Measurements from ENCODE around the gene CDH23. TPM values are rescaled to one million over a fixed set of nuclear protein-coding genes. Genes with fewer than 3 reads are reported as not detected.

CDH23 gene
- polyA plus RNA-seq, 1 experiment: 0.01 TPM

DNA sequence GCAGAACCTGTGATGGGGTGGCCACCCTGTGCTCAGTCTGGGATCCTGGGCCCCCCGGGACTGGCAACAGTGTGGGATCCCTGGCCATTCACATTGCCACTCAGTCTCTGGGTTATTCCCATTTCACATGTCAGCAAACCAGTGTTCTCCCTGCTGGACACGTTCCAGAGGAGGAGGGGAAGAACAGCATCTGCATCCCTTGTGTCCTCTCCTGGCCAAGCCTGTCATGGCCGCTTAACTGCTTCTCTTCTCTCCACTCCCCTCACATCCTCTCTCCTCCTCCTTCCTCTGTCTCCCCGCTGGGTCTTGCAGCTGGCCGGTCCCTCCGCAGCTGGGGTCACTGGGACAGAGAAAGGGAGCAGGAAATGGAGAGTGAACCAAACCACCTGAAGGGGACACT lies 248.5 kb downstream of the CDH23 start:
- ChIA-PET POLR2A (no interaction called here), CTCF (no interaction called here)
- peaks cover 38% of the 10 kb centered on the region for H3K27me3 ChIP-seq (ENCODE audit: control insufficient read depth, insufficient read depth, low read length)
- H3K27ac ChIP-seq (ENCODE audit: low read depth, low read length): no peak overlapping the region
- H3K4me3 ChIP-seq (ENCODE audit: low read depth, low read length): no peak overlapping the region
- TF ChIP-seq, protein P1, sequence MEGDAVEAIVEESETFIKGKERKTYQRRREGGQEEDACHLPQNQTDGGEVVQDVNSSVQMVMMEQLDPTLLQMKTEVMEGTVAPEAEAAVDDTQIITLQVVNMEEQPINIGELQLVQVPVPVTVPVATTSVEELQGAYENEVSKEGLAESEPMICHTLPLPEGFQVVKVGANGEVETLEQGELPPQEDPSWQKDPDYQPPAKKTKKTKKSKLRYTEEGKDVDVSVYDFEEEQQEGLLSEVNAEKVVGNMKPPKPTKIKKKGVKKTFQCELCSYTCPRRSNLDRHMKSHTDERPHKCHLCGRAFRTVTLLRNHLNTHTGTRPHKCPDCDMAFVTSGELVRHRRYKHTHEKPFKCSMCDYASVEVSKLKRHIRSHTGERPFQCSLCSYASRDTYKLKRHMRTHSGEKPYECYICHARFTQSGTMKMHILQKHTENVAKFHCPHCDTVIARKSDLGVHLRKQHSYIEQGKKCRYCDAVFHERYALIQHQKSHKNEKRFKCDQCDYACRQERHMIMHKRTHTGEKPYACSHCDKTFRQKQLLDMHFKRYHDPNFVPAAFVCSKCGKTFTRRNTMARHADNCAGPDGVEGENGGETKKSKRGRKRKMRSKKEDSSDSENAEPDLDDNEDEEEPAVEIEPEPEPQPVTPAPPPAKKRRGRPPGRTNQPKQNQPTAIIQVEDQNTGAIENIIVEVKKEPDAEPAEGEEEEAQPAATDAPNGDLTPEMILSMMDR (IDR thresholded peaks at IDR 0.05; ENCODE audit: low read depth, low read length): no peak
- H3K9me3 ChIP-seq (ENCODE audit: control insufficient read depth, insufficient read depth, low read length): no peaks in the 10 kb centered on the region
- DNase-seq (ENCODE audit: low read depth, low spot score): no peak

DNA sequence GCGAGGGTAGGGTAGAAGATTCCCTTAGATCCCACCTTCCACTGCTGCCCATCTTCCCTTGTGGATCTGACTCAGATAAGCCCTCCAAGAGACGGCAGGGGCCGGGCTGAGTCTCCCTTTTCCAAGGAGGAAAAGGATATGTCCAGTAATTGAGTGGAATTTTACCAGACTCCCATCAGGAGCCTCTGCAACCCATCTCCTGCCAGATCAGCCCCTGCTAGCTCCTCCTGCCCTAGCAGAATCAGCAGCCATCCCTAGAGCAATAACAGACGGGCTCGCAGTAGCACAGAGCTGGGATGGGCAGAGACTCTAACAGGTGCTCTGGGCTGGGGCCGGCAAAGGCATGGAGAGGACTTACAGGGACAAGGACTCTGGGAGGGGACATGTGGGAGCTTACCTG lies 249.3 kb downstream of the CDH23 start:
- TF ChIP-seq, protein P1 (IDR thresholded peaks at IDR 0.05; ENCODE audit: low read depth, low read length): no peak
- Histone ChIP-seq H3K9me3 (ENCODE audit: control insufficient read depth, insufficient read depth, low read length) (no peaks in the 10 kb centered on the region), H3K27ac (ENCODE audit: low read depth, low read length) (no peak overlapping the region), H3K4me3 (ENCODE audit: low read depth, low read length) (no peak overlapping the region), H3K27me3 (ENCODE audit: control insufficient read depth, insufficient read depth, low read length) (peaks cover 43% of the 10 kb centered on the region)
- ChIA-PET POLR2A (no interaction called here), CTCF (no interaction called here)
- DNase-seq (ENCODE audit: low read depth, low spot score): no peak

GRCh38 chr10:71646592-71647292 lies 250.0 kb downstream of the CDH23 start:
- H3K4me3 ChIP-seq (ENCODE audit: low read depth, low read length): no peak overlapping the region
- no peak for DNase-seq (ENCODE audit: low read depth, low spot score)
- peaks cover 41% of the 10 kb centered on the region for H3K27me3 ChIP-seq (ENCODE audit: control insufficient read depth, insufficient read depth, low read length)
- TF ChIP-seq, protein P1 (IDR thresholded peaks at IDR 0.05; ENCODE audit: low read depth, low read length): no peak
- ChIA-PET CTCF (no interaction called here), POLR2A (no interaction called here)
- no peaks in the 10 kb centered on the region for H3K9me3 ChIP-seq (ENCODE audit: control insufficient read depth, insufficient read depth, low read length)
- no peak overlapping the region for H3K27ac ChIP-seq (ENCODE audit: low read depth, low read length)

- peaks cover 49% of the 10 kb centered on the region for H3K27me3 ChIP-seq (ENCODE audit: control insufficient read depth, insufficient read depth, low read length)
- ChIA-PET POLR2A (no interaction called here), CTCF (interaction anchor here (1.4 kb wide), 1 partner anchor 331 kb away, joined by 4 read pairs; no protein-coding TSS in a partner anchor)
- no peaks in the 10 kb centered on the region for H3K9me3 ChIP-seq (ENCODE audit: control insufficient read depth, insufficient read depth, low read length)
- TF ChIP-seq, protein P1 (IDR thresholded peaks at IDR 0.05; ENCODE audit: low read depth, low read length): peak; percentile 43
- no peak overlapping the region for H3K4me3 ChIP-seq (ENCODE audit: low read depth, low read length)
- no peak for DNase-seq (ENCODE audit: low read depth, low spot score)
- H3K27ac ChIP-seq (ENCODE audit: low read depth, low read length): no peak overlapping the region
Measured at GRCh38 chr10:71647526-71648253, 251.0 kb downstream of the CDH23 start.

DNA sequence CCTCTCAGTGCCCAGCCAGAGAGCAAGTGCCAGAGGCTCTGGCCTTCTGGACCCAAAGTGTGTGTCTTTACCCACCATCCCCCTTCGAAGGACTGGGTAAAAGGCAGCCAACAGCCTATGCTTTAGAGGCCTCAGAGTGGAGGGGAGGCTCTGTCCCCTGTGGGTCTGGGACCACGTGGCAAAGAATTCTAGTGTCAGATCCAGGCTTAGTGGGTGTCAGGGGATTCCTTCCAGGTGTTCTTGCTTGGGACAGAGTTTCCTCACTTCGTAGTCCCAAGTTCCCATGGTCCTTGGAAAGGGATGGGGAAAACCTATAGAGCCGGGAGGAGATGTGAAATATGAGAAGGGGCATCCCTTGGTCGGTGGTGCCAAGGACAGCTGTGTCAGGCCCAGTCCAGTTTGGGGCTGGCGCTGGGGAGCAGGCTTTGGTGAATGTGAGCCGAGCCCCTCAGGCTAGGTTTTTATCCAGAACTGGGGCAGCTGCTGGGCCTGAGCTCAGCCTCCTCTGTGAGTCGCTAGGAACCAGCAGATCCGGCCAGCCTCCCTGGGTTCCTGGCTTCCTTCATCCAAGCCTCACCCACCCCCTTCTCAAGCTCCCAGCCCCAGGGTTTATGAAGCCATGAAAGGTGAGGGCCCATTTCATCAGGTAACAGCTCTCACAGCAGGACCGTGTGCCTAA lies 251.7 kb downstream of the CDH23 start:
- POLR2A ChIA-PET: no interaction called here
- TF ChIP-seq, protein P1 (IDR thresholded peaks at IDR 0.05; ENCODE audit: low read depth, low read length): no peak
- Histone ChIP-seq H3K27ac (ENCODE audit: low read depth, low read length) (no peak overlapping the region), H3K27me3 (ENCODE audit: control insufficient read depth, insufficient read depth, low read length) (peaks cover 49% of the 10 kb centered on the region), H3K9me3 (ENCODE audit: control insufficient read depth, insufficient read depth, low read length) (no peaks in the 10 kb centered on the region), H3K4me3 (ENCODE audit: low read depth, low read length) (no peak overlapping the region)
- CTCF ChIA-PET: interaction anchor here (1.4 kb wide), 1 partner anchor 332 kb away, joined by 4 read pairs; no protein-coding TSS in a partner anchor
- no peak for DNase-seq (ENCODE audit: low read depth, low spot score)
